Panc1 (cell line): ENCODE results near the gene LHFPL2.

Source experiments
- POLR2AphosphoS5 ChIP-seq: IDR thresholded peaks from 2 replicates; pipeline ENCODE4 v1.6.1; 2012; ENCODE audit warnings: mild to moderate bottlenecking, low read depth, low read length, moderate library complexity
- SIN3A ChIP-seq: IDR thresholded peaks from 2 replicates; pipeline ENCODE4 v1.6.1; 2012; ENCODE audit warnings: low read depth, mild to moderate bottlenecking, low read length, moderate library complexity, borderline replicate concordance; ENCODE audit not compliant: insufficient read depth
- TF ChIP-seq, protein P1 (sequence below): fragments of 450-650 bp; IDR thresholded peaks from 2 replicates; pipeline ENCODE4 v1.5.1; 2017; ENCODE audit warnings: mild to moderate bottlenecking
- TF ChIP-seq, protein P2 (sequence below), 2 experiments: IDR thresholded peaks; 2 replicates each; pipeline ENCODE4 v1.6.1; 2011 to 2012; ENCODE audit warnings: low read depth in 2 of 2, control low read depth in 1 of 2, low read length in 1 of 2, mild to moderate bottlenecking in 1 of 2, moderate library complexity in 1 of 2; ENCODE audit not compliant: insufficient read depth in 1 of 2

DNA sequence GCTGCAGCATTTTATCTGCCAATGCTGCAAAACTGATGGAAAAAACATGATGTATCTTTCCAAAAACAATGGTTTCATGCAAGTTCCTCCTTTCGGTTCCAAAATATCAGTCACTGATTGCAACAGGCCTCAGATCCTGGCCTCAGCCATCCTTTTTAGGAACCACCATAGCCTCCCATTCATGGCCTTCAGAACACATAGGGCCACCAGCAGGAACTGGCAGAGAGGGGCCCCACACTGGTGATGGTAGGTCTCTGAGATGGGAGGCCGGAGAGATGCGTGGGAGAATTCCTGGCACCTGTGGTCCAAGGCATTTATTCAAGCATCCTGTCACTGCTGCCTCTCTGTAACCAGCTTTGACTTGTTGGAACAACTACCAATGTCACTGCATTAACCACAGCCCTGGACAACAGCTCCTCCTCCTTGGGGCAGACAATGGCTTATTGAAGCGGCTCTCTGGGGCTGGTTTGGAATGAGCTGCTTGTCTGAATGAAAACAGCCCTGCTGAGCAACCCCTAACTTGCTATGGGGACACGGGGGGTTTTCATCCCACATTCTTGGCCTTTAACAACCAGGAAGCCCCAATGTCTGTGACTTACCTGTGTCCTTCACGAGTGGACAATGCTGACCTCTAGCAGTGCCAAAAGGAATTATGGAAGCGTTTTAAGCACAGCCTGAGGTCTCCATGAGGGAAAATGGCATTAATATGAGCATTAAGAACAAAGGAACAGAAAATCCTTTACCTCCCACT is 108.1 kb downstream of the LHFPL2 start:
- TF ChIP-seq, protein P1, sequence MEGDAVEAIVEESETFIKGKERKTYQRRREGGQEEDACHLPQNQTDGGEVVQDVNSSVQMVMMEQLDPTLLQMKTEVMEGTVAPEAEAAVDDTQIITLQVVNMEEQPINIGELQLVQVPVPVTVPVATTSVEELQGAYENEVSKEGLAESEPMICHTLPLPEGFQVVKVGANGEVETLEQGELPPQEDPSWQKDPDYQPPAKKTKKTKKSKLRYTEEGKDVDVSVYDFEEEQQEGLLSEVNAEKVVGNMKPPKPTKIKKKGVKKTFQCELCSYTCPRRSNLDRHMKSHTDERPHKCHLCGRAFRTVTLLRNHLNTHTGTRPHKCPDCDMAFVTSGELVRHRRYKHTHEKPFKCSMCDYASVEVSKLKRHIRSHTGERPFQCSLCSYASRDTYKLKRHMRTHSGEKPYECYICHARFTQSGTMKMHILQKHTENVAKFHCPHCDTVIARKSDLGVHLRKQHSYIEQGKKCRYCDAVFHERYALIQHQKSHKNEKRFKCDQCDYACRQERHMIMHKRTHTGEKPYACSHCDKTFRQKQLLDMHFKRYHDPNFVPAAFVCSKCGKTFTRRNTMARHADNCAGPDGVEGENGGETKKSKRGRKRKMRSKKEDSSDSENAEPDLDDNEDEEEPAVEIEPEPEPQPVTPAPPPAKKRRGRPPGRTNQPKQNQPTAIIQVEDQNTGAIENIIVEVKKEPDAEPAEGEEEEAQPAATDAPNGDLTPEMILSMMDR: no peak
- TF ChIP-seq, protein P2, sequence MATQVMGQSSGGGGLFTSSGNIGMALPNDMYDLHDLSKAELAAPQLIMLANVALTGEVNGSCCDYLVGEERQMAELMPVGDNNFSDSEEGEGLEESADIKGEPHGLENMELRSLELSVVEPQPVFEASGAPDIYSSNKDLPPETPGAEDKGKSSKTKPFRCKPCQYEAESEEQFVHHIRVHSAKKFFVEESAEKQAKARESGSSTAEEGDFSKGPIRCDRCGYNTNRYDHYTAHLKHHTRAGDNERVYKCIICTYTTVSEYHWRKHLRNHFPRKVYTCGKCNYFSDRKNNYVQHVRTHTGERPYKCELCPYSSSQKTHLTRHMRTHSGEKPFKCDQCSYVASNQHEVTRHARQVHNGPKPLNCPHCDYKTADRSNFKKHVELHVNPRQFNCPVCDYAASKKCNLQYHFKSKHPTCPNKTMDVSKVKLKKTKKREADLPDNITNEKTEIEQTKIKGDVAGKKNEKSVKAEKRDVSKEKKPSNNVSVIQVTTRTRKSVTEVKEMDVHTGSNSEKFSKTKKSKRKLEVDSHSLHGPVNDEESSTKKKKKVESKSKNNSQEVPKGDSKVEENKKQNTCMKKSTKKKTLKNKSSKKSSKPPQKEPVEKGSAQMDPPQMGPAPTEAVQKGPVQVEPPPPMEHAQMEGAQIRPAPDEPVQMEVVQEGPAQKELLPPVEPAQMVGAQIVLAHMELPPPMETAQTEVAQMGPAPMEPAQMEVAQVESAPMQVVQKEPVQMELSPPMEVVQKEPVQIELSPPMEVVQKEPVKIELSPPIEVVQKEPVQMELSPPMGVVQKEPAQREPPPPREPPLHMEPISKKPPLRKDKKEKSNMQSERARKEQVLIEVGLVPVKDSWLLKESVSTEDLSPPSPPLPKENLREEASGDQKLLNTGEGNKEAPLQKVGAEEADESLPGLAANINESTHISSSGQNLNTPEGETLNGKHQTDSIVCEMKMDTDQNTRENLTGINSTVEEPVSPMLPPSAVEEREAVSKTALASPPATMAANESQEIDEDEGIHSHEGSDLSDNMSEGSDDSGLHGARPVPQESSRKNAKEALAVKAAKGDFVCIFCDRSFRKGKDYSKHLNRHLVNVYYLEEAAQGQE (IDR thresholded peaks at IDR 0.05; ENCODE audit: insufficient read depth in 1 of 2, low read depth in 2 of 2, low read length in 1 of 2): no peak
- no peak for TF ChIP-seq POLR2AphosphoS5
- TF ChIP-seq SIN3A: no peak
